NCI-H1092 (cell line): ENCODE results near the gene DFFA.

Experiments
- DNase-seq: peaks from one replicate; lab custom pipeline; 2025; lab: John Stamatoyannopoulos, UW

The DFFA gene, protein sequence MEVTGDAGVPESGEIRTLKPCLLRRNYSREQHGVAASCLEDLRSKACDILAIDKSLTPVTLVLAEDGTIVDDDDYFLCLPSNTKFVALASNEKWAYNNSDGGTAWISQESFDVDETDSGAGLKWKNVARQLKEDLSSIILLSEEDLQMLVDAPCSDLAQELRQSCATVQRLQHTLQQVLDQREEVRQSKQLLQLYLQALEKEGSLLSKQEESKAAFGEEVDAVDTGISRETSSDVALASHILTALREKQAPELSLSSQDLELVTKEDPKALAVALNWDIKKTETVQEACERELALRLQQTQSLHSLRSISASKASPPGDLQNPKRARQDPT

DNA sequence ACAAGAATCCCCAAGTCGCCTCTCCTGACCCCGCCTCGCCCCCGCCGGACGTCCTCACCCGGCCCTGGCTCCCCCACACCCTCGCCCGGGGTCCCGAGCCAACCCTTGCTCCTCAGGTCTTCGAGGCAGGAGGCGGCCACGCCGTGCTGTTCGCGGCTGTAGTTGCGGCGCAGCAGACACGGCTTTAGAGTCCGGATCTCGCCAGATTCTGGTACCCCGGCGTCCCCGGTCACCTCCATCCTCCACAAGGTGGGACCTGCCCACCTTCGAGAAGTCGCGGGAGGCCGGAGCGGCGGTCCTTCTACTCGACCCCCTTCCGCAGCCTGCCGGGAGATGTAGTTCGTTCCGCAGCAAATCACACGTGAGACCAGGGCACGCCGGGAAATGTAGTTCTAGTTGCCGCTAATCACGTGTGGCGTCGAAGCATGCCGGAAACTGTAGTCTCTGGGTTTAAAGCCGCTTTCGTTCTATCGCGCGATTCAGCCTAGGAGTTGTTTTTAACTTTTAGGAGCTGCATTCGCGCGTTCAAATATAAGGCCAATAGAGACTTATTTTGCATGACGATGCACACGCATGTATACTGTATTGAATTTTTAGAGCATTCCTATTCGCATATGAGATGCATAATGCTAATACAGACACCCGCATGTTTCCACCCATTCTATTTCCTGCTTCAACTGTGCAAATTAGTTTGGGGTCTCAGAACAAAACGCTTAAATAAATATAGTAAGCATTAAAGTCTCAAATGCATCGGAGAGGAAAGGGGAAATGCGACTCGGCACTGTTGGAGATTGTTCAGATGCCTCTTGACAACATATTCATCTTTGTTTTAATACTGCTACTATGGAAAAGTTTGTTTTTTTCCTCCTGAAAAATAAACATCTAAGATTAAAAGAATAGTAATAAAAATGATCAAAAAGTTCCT, at the start of gene DFFA:
DFFA (minus strand) TSS at position 310 of the 925 bp plus-strand sequence; CDS start at position 239, 71 bp downstream.
- peak; percentile 97 for DNase-seq

GRCh38 chr1:10521537-10522157, 49.3 kb upstream of the DFFA start:
- no peak for DNase-seq

DNA sequence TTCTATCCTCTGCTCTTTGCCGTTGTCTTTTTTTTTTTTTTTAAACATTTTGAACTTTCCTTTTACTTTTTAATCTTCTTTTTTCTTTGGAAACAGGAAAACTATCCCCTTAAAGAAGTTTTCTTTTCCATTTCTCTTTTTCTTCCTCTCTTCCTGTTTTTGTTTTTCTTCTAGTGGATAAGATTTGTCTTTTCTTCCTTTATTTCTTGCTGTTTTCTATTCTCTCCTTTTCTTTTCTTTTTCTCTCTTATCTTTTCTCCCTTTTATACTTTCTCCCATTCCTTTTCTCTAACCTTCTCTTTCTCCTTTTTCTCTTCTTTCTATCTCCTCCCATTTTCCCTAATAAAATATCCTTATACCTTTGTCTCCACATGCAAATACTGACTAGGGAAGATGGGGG, 48.6 kb upstream of the DFFA start:
- DNase-seq = no peak

DNA sequence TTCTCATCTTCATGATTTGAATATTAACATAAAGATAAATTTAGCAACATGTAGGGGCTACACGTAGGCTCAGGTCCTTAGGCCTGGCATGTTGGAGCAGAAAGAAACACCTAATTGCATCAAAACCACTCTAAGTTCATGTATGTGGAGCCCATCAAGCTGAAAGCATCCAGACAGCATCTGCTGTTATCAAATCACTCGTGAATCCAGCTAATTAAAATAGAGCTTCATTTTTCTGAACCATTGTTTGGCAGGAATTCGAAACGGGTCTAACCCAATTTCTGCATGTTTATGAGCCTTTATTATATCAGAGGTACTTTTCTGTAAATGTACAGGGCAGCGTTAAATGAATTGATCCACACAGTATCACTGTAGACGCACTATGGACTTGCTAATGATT, 48.2 kb upstream of the DFFA start:
- no peak for DNase-seq

GRCh38 chr1:10519016-10519417, 46.7 kb upstream of the DFFA start:
- DNase-seq = peak; percentile 77

GRCh38 chr1:10517677-10517982, 45.3 kb upstream of the DFFA start:
- DNase-seq = no peak

- no peak for DNase-seq
Measured at GRCh38 chr1:10516925-10517676, 44.8 kb upstream of the DFFA start.

GRCh38 chr1:10515976-10516750, 43.8 kb upstream of the DFFA start:
- no peak for DNase-seq

DNA sequence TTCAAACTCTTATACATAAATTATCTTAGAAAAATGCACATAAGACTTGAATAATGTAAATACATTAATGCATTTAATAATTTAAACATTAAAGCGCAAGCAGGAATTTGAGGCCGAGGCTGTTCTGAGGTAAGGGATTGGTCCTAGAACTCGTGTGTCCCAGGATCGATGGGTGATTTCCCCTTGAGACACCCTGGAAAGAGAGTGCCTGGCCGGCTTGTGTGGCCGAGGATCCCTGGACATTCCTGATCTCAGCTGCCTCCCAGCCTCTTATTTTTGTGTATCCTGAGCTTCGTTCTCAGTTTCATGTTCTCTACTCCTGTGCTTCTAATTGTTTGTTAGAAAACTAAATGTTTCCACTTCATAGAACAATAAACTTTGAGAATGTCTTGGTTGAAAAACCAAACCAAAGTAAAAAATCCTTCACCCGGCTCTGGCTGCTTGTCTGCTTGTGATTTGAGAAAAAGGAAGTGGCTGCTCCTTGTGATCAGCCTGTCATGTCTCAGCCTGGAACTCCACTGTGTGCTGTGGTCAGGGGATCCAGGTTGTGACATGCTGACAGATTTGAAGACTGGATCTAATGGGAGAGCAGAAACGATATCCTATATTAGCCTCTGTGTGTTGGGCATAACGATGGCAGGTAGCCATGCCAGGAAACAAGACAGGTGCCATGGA, 43.1 kb upstream of the DFFA start:
- DNase-seq = no peak

GRCh38 chr1:10514490-10515235, 42.3 kb upstream of the DFFA start:
- DNase-seq = peak; percentile 57

GRCh38 chr1:10513199-10513598, 40.9 kb upstream of the DFFA start:
- no peak for DNase-seq

- DNase-seq = no peak
Measured at GRCh38 chr1:10511494-10511885, 39.2 kb upstream of the DFFA start.

DNA sequence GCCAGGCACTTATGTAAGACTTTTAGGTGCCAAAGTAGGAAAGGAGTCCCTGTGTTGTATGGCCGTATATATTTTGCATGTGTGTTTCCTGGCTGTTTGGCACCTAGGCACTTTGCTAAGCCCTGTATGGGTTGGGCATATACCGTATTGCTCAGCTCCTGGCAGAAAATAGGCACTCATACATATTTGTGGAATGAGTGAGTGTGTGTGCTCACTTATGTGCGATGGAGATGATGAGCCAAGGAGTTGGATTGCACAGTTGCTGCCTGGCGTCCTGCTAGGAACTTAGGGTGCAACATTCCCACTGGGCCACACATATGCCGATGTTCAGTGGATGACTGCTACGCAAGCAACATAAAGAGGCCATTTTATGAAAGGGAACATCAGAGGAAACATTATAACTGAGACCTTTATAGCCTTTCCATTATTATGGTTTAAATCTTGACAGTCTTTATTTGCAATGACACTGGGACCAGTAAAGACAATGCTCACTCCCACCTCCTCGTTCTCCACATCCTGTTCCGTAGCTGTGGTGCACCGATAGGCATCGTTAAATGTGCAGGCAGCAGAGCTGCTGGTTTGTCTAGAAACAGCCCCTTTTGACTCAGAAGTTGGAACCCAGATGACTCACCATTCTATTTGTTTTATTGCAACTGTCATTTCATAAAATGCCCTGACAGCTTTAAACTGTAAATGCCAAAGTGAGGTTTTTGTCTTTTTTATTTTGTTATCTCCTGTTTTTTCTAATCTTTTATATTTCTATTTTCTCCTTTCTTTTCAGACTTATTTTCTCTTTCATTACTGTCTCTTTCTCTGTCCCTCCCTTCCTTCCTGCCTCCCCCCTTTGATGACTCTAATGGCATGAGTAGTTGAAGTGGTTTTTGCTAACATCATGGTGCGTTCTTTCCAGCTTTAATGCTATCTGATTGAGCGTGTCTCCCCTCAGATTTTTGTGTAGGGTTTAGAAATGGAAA, 38.5 kb upstream of the DFFA start:
- no peak for DNase-seq

DNA sequence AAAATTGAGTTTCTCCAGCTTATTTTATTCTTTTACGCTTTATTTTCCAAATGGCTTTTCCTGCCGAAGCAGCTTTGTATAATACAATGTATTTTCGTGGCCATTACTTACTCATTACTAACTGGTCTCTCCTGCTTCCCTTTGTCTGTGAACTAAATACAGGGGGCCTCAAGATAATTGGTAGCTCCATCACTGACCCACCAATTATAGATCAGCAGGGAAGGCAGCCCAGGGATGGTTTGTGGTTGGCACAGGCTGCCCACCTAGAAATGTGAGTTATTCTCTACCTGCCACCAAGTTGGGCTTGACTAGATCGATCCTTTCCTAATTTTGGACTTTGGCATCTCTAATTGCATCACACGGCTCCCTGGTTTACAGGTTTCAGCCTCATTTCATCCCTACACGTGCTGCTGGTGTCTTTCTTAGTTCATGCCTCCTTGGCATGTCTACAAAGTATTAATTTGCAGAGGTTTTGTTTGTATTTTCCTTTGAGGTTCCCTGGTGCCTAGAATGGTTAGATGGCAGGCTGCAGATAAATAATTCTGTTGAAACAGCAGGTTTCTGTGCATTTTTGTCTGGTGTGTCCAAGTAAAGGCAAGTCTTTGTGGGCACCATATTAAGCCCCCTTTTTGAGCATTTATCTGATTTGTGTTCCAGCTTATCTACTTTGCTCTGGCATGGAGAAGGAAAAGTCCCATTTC, 37.6 kb upstream of the DFFA start:
- DNase-seq = no peak

- DNase-seq = peak; percentile 53
Measured at GRCh38 chr1:10508511-10508951, 36.2 kb upstream of the DFFA start.

DNA sequence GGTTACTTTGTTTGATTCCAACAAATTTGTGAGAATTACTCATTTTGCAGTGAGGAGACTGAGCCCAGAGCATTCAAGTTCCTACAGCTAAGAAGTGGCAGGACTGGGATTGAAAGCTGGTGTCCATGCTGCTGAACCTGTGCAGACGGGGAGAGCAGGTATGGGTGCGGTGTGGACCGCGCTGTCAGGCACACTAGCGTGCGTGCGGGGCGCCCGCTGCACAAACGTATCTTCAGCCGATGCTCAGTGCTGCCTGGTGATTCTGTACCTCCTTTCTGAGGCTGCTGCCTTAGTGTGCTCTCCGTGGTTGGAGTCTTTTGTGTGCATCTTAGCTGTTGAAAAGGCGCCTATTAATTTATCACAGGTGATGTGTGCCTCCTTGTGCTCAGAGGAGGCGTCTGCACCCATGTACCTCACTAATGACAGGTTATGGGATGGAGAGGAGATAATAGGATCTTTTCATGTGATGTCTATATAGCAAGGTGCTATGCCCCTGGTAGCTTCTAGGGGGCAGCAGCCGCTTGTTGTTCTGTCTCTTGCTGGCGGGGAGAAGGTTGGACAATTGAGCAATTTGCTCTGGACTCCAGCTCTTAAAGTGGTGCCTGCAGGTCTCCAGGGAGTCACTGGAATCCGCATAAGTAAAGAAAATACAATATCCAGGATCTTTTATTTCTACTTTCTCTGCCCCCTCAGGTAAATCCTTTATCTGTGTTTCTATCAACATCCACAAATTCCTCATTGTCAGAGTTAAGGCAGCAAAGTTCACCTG, 35.0 kb upstream of the DFFA start:
- DNase-seq = peak; percentile 51

DNA sequence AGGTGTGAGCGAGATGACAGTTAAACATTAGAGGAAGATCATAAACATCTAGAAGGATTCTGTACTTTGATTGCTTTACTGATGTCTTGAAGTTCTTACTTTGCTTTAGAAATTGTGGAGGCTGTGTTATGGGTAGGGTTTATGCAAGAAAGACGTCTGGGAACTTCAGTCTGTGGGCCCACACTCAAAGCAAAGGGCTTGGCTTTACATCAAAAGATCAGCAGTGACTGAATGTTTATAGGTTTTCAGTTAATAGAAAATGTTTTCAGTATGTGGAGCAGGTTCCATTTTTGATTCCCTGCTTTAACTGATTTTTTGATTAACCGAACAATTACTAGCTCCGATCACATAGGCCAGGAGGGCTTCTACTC, 34.3 kb upstream of the DFFA start:
- DNase-seq = no peak
